Ascending aorta (tissue), 2 donors: ENCODE data around the gene SORL1-AS1.

Experiments
- DNase-seq, 2 donors: peaks; one replicate each; pipeline ENCODE4 v3.0.0-alpha.2; 2019; ENCODE audit warnings: low spot score in 2 of 2
- H3K27ac ChIP-seq, 2 donors: fragments of 200-600 bp; sonication (generic); one replicate each; pipeline ENCODE4 v1.5.1; 2016 to 2017; ENCODE audit warnings: mild to moderate bottlenecking in 1 of 2
- H3K27me3 ChIP-seq: fragments of 200-600 bp; sonication (generic); one replicate; pipeline ENCODE4 v1.5.1; 2017
- H3K36me3 ChIP-seq, 2 donors: fragments of 200-600 bp; sonication (generic); one replicate each; pipeline ENCODE4 v1.5.1; 2016
- H3K4me1 ChIP-seq, 2 donors: fragments of 200-600 bp; sonication (generic); one replicate each; pipeline ENCODE4 v1.5.1; 2016 to 2017; ENCODE audit warnings: mild to moderate bottlenecking in 1 of 2
- H3K4me3 ChIP-seq, 2 donors: fragments of 200-600 bp; sonication (generic); one replicate each; pipeline ENCODE4 v1.5.1; 2016 to 2017; ENCODE audit warnings: mild to moderate bottlenecking in 1 of 2
- H3K9me3 ChIP-seq, 2 donors: fragments of 200-600 bp; sonication (generic); one replicate each; pipeline ENCODE4 v1.5.1; 2016
- intact Hi-C: fragments of 100-400 bp; cut with DNase I; formaldehyde crosslinking; loops from one replicate; pipeline ENCODE4 v1.15.1; 2023
- TF ChIP-seq, protein P1 (sequence below), 3 experiments: fragments of 200-600 bp in 2 of 3; fragments of 450-650 bp in 1 of 3; sonication (generic) in 2 of 3; IDR thresholded peaks; one replicate each; pipeline ENCODE4 v1.5.1; 2016 to 2019; ENCODE audit warnings: antibody characterized with exemption in 3 of 3, mild to moderate bottlenecking in 1 of 3, moderate library complexity in 1 of 3

SORL1-AS1 gene

DNA sequence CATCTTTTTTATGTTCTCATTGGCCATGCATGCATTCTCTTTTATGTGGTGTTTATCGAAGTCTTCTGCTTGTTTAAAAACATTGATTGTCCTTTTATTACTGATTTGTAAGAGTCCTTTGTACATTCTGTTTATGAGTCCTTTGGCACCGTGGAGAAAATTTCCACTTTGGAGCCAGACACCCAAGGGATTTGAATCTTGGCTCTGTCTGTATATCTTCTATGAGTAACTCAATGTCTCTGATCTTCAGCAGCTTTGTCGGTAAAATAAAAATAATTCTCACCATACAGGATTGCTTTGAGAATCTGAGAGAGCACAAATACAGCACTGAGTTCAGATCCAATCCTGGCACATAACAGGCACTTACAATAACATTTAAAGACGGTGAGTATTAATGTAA, 13.4 kb downstream of the SORL1-AS1 start:
- H3K4me1 ChIP-seq: peaks cover 4 to 9% of the 10 kb centered on the region in 2 donors
- TF ChIP-seq, protein P1, sequence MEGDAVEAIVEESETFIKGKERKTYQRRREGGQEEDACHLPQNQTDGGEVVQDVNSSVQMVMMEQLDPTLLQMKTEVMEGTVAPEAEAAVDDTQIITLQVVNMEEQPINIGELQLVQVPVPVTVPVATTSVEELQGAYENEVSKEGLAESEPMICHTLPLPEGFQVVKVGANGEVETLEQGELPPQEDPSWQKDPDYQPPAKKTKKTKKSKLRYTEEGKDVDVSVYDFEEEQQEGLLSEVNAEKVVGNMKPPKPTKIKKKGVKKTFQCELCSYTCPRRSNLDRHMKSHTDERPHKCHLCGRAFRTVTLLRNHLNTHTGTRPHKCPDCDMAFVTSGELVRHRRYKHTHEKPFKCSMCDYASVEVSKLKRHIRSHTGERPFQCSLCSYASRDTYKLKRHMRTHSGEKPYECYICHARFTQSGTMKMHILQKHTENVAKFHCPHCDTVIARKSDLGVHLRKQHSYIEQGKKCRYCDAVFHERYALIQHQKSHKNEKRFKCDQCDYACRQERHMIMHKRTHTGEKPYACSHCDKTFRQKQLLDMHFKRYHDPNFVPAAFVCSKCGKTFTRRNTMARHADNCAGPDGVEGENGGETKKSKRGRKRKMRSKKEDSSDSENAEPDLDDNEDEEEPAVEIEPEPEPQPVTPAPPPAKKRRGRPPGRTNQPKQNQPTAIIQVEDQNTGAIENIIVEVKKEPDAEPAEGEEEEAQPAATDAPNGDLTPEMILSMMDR (IDR thresholded peaks at IDR 0.05): no peak
- peak overlapping the region in 1 of 2 donors; percentile 53 for H3K27ac ChIP-seq
- H3K9me3 ChIP-seq: no peaks in the 10 kb centered on the region
- intact Hi-C loops: no loop called here
- H3K27me3 ChIP-seq: no peaks in the 10 kb centered on the region
- peak in 1 of 2 donors; percentile 66 for DNase-seq
- H3K4me3 ChIP-seq: no peak overlapping the region
- no peaks in the 10 kb centered on the region for H3K36me3 ChIP-seq

DNA sequence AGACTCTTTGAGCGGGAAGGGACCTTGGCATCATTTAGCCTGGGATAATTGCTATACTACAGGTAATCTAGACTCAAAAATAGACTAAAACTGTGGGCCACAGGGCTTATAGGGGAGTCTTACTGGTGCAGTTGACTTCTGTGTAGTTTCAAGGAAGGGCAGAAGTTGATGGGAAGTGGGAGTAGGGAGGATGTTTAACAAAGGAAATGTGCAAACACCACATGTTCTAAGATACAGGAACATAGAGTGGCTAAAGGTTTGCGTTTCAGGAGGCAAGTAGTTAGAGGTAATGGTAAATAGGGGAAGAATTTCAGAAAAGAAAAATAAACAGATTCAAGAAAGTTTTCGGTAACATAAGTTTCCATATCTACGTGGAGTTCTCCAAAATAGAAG, 15.1 kb downstream of the SORL1-AS1 start:
- Histone ChIP-seq H3K27me3 (no peaks in the 10 kb centered on the region), H3K9me3 (no peaks in the 10 kb centered on the region), H3K4me1 (peaks cover 4 to 9% of the 10 kb centered on the region in 2 donors), H3K4me3 (no peak overlapping the region), H3K27ac (no peak overlapping the region), H3K36me3 (no peaks in the 10 kb centered on the region)
- intact Hi-C loops: no loop called here
- TF ChIP-seq, protein P1 (IDR thresholded peaks at IDR 0.05): no peak
- no peak for DNase-seq

DNA sequence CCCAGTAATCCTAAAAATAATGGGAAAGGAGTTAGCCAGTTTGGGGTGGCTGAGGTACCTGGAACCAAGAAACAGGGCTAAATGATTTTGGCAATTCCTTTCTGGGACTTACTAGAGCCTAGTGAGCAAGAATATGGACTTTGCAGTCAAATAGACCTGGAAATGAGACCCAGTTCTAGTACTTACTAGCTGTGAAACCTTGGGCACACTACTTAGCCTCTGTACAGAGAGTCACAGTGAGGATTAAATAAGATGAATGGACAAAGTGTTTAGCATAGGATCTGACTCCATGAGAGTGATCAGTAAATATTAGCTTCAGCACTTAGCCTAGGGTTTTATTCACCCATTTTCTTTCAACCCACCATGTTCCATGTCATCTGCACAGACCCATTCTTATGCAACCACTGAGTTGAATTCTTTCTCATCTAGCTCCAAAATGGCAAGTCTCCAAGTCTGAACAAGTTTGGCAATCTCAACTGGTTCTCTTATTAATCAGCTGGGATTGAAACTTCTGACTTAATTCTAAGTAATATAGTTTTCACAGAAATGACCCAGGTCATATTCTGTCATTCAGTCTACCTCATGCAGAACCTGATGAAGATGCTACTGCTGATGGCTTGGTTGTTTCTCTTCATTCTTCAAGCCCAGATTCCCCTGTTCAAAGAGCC, 15.6 kb downstream of the SORL1-AS1 start:
- Histone ChIP-seq H3K36me3 (no peaks in the 10 kb centered on the region), H3K9me3 (no peaks in the 10 kb centered on the region), H3K27ac (no peak overlapping the region), H3K4me1 (peaks cover 4 to 9% of the 10 kb centered on the region in 2 donors), H3K4me3 (no peak overlapping the region), H3K27me3 (no peaks in the 10 kb centered on the region)
- intact Hi-C loops: no loop called here
- TF ChIP-seq, protein P1 (IDR thresholded peaks at IDR 0.05): no peak
- DNase-seq: no peak

DNA sequence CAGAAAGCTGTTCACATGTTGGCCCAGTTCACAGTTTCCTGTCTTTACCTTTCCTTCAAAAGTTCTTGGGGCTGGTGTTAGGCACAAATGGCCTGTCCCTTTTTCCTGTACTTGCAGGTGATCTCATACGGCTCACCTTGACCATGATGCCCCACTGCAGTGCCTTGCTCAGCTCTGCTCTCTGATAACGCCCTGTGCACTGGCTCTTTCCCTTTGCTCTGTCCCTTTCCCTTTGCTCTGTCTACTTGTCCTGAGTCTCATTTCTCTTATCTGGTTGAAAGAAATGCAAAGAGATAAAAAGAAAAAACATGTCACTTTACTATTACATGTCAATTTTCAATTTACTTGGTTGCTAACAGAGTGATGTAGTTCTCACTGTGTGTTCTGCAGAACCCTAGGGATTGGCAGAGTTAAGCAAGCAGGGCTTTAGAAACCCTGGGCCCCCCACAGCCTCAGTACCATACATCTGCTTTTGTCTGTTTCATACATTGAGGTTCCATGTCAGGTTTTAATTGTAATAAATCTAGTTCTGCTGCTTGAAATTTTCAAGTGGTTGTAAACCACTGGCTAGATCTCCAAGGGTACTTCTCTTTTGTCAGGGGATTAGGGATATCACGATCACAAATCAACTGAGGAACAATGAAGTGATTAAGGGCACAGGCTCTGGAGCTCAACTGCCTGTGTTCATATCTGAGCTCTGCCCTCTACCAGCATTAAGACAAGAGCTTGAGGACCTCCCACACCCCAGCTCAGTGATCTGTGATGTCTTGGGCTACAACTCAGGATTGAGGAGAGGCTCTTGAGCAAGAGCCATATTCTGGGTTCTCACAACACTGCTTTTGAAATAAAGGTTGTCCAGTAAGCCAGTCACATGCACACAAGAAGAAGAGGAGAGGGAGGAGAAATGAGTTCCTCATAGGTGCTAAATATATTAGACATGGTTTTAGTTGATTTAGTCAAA, 16.9 kb downstream of the SORL1-AS1 start:
- no peaks in the 10 kb centered on the region for H3K27me3 ChIP-seq
- H3K27ac ChIP-seq: no peak overlapping the region
- intact Hi-C loops: no loop called here
- H3K4me1 ChIP-seq: peaks cover 4 to 9% of the 10 kb centered on the region in 2 donors
- TF ChIP-seq, protein P1 (IDR thresholded peaks at IDR 0.05): no peak
- H3K4me3 ChIP-seq: no peak overlapping the region
- DNase-seq: no peak
- no peaks in the 10 kb centered on the region for H3K36me3 ChIP-seq
- no peaks in the 10 kb centered on the region for H3K9me3 ChIP-seq

DNA sequence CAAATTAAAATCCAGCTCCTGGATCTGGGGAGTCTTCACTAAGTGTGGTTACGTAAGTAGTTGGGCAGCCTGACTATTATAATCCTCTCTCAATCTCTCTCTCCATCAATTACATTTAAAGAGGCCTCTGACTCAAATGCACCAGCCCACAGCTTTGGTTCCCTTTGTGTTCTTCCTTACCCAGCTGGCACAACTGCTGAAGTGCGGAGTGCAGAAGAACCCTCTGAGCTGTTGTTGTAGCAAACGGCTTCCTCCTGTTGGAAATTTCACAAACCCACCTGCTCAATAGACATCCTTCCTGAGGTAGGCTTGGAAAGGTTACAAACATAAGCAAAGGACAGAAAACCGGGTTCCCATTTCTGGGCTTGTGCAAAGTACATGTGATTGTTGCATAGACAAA, 17.6 kb downstream of the SORL1-AS1 start:
- H3K36me3 ChIP-seq: no peaks in the 10 kb centered on the region

More for the DNA sequence above, 17.6 kb downstream of the SORL1-AS1 start:
- Histone ChIP-seq H3K4me1 (peaks cover 4 to 9% of the 10 kb centered on the region in 2 donors), H3K9me3 (no peaks in the 10 kb centered on the region), H3K4me3 (no peak overlapping the region), H3K27ac (no peak overlapping the region), H3K27me3 (no peaks in the 10 kb centered on the region)
- DNase-seq: no peak
- intact Hi-C loops: no loop called here
- TF ChIP-seq, protein P1 (IDR thresholded peaks at IDR 0.05): no peak
